Measurements from ENCODE around the gene DEGS2. TPM values are rescaled to one million over a fixed set of nuclear protein-coding genes. Genes with fewer than 3 reads are reported as not detected.

DEGS2 gene
- total RNA-seq, result under 0.01 and 0.28 TPM in 2 replicates

DNA sequence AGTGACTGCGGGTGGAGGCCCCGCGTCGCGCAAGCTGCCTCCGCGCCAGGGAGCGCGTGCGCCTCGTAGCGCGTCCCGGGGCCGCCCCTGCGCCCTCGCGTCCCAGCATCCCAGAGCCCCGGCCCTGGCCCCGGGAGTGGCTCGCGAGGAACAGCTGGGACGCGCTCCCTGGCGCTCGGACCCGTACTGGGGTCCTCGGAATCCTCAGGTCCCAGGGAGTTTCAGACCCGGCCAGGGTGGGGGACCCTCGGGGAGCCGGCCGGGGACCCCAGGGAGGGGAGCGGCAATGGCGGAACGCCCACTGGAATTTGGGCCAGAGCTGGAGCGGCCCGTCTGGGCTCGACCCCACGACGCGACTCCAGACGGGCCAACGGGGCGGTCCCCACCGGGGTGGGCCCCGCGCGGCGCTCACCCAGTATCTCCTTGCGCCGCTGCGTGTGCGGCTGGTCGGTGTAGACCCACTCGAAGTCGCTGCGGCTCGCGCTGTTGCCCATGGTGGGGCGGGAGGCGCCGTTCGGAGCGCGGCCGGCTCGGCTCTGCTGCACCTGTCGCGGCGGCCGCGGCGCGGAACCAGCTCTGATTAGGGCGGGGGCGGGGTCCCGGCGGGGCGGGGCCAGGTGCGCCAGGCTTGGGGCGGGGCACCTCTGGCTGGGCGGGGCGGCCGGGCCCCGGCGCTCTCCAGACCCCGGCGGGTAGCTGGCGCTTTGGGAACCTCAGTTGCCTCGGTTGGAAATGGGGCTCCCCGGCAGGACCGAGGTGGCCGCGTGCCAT is at the start of gene DEGS2:
Gene DEGS2, minus strand, starts transcription at position 552 of the 771 bp plus-strand sequence. Its CDS starts 58 bp downstream, at position 494.

Other genes starting within 250 kb of the DEGS2 start
- gene EVL, start 94.2 kb downstream of the DEGS2 start, total RNA-seq, result 5.0 and 13.2 TPM in 2 replicates
- 37.8 and 39.7 TPM in 2 replicates for gene YY1, start 79.5 kb upstream of the DEGS2 start, total RNA-seq
- 6.3 and 24.2 TPM in 2 replicates for gene SLC25A29, start 146.8 kb upstream of the DEGS2 start, total RNA-seq
- under 0.01 TPM in 1 of 2 replicates, not detected in the other for gene SLC25A47, start 163.7 kb upstream of the DEGS2 start, total RNA-seq
- gene WDR25, start 216.8 kb upstream of the DEGS2 start, total RNA-seq, result 11.7 and 13.5 TPM in 2 replicates

Data from regular cardiac myocyte (primary cell).